AG20443 (cell line): ENCODE data around the gene MOV10L1.
"Not testable (repeated sequence)": the region's sequence is repeated elsewhere in the genome, so short reads cannot be mapped to it uniquely, and the experiment has no call there.

Experiments
- DNase-seq: peaks from one replicate; pipeline ENCODE4 v3.0.0; 2012; ENCODE audit warnings: low spot score, mixed read lengths

Gene MOV10L1

GRCh38 chr22:50160947-50161346 lies 71.1 kb downstream of the MOV10L1 start:
- no peak for DNase-seq

- DNase-seq: no peak
Observed at GRCh38 chr22:50161508-50162390, 71.9 kb downstream of the MOV10L1 start.

GRCh38 chr22:50162391-50162956 lies 72.7 kb downstream of the MOV10L1 start:
- DNase-seq: no peak

GRCh38 chr22:50165436-50166123 lies 75.8 kb downstream of the MOV10L1 start:
- DNase-seq: no peak

GRCh38 chr22:50167689-50168489 lies 78.1 kb downstream of the MOV10L1 start:
- no peak for DNase-seq

GRCh38 chr22:50168490-50169180 lies 78.8 kb downstream of the MOV10L1 start:
- DNase-seq: not testable (repeated sequence)

- DNase-seq: no peak
Observed at GRCh38 chr22:50169181-50169759, 79.5 kb downstream of the MOV10L1 start.

GRCh38 chr22:50169774-50170341 lies 80.1 kb downstream of the MOV10L1 start:
- DNase-seq: peak; percentile 34

- DNase-seq: no peak
Observed at GRCh38 chr22:50170453-50171318, 80.9 kb downstream of the MOV10L1 start, which contains the start of gene PANX2. Gene PANX2 (plus strand): TSS chr22:50170731. CDS start chr22:50170731, 0 bp downstream.

- DNase-seq: no peak
Observed at GRCh38 chr22:50171319-50171964, 81.6 kb downstream of the MOV10L1 start.

GRCh38 chr22:50171965-50172421 lies 82.2 kb downstream of the MOV10L1 start:
- DNase-seq: no peak

- no peak for DNase-seq
Observed at GRCh38 chr22:50173311-50173982, 83.6 kb downstream of the MOV10L1 start.

- no peak for DNase-seq
Observed at GRCh38 chr22:50173983-50174355, 84.2 kb downstream of the MOV10L1 start.

- no peak for DNase-seq
Observed at GRCh38 chr22:50174382-50175190, 84.8 kb downstream of the MOV10L1 start.

GRCh38 chr22:50175191-50175461 lies 85.3 kb downstream of the MOV10L1 start:
- no peak for DNase-seq

GRCh38 chr22:50175921-50176849 lies 86.4 kb downstream of the MOV10L1 start:
- DNase-seq: no peak
